ENCODE data around the gene HIF1A. TPM values are rescaled to one million over a fixed set of nuclear protein-coding genes. Genes with fewer than 3 reads are reported as not detected.

HIF1A gene
- total and polyA plus RNA-seq, 2 donors (not counting 1 experiment from before 2014, with no cell fraction given), result 44.2 to 261 TPM

GRCh38 chr14:61750708-61751474 is 55.6 kb downstream of the HIF1A start:
- WGBS (ENCODE audit: insufficient coverage), result under 1% methylated on average over 51 of the region's 54 CpGs
- peak overlapping the region; percentile 93 for H3K27ac Mint-ChIP-seq
- peaks cover 42% of the 10 kb centered on the region for H3K4me1 Mint-ChIP-seq
- no peaks in the 10 kb centered on the region for H3K9me3 ChIP-seq (ENCODE audit: control extremely low read depth in 1 of 3, control insufficient read depth in 2 of 3, insufficient read depth in 1 of 3, low read length in 2 of 3)
- intact Hi-C loops (cut with micrococcal nuclease), result loop anchor here (1.0 to 10.0 kb wide), 6 partner anchors 11 to 1659 kb away; partner anchors contain the start of genes PCNX4 and SNAPC1
- peaks cover 25 to 27% of the 10 kb centered on the region in 2 donors for H3K4me1 ChIP-seq (ENCODE audit: control insufficient read depth in 2 of 2, insufficient read depth in 2 of 2, low read length in 2 of 2)
- no peaks in the 10 kb centered on the region for H4K20me1 ChIP-seq (ENCODE audit: control insufficient read depth, insufficient read depth, low read length, poor library complexity, severe bottlenecking)
- POLR2A ChIA-PET, result interaction anchor here (1.0 kb wide), 1 partner anchor 11 kb away, joined by 3 read pairs; no protein-coding TSS in a partner anchor
- H3K27ac ChIP-seq (ENCODE audit: low read length in 2 of 2), result peak overlapping the region; percentile 47 to 73
- no peaks in the 10 kb centered on the region for H3K27me3 Mint-ChIP-seq
- no peaks in the 10 kb centered on the region for H3K27me3 ChIP-seq (replicated peaks in 1 of 4; ENCODE audit: control extremely low read depth in 1 of 4, control insufficient read depth in 3 of 4, insufficient read depth in 4 of 4, low read length in 3 of 4)
- peak overlapping the region; percentile 92 for H3K4me3 Mint-ChIP-seq
- peak overlapping the region; percentile 73 for H2AFZ ChIP-seq (ENCODE audit: insufficient read depth, low read depth, low read length, poor library complexity, severe bottlenecking)
- no peak for TF ChIP-seq EZH2 (IDR thresholded peaks at IDR 0.05; ENCODE audit: borderline replicate concordance, insufficient read depth, low read depth, low read length, poor library complexity, severe bottlenecking)
- TF ChIP-seq, protein P1, sequence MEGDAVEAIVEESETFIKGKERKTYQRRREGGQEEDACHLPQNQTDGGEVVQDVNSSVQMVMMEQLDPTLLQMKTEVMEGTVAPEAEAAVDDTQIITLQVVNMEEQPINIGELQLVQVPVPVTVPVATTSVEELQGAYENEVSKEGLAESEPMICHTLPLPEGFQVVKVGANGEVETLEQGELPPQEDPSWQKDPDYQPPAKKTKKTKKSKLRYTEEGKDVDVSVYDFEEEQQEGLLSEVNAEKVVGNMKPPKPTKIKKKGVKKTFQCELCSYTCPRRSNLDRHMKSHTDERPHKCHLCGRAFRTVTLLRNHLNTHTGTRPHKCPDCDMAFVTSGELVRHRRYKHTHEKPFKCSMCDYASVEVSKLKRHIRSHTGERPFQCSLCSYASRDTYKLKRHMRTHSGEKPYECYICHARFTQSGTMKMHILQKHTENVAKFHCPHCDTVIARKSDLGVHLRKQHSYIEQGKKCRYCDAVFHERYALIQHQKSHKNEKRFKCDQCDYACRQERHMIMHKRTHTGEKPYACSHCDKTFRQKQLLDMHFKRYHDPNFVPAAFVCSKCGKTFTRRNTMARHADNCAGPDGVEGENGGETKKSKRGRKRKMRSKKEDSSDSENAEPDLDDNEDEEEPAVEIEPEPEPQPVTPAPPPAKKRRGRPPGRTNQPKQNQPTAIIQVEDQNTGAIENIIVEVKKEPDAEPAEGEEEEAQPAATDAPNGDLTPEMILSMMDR (IDR thresholded peaks at IDR 0.05), result no peak
- no peaks in the 10 kb centered on the region for H3K79me2 ChIP-seq (ENCODE audit: control insufficient read depth, insufficient read depth, low read length)
- H3K36me3 ChIP-seq (replicated peaks in 1 of 2; ENCODE audit: control extremely low read depth in 1 of 2, control insufficient read depth in 1 of 2, extremely low read depth in 1 of 2, insufficient read depth in 2 of 2, low read length in 1 of 2), result peaks cover 12 to 24% of the 10 kb centered on the region in 2 experiments
- H3K9ac ChIP-seq (ENCODE audit: low read length), result peak overlapping the region; percentile 68
- DNase-seq (peak; percentile 91), ATAC-seq (ENCODE audit: low read depth) (peak; percentile 91)
- H3K4me2 ChIP-seq (replicated peaks; ENCODE audit: low read depth, low read length, poor library complexity, severe bottlenecking), result peak overlapping the region; percentile 77
- CTCF ChIA-PET, result interaction anchor here (1.3 to 4.0 kb wide), 5 partner anchors 9 to 455 kb away, joined by 3 to 21 read pairs (median 5); no protein-coding TSS in a partner anchor
- H3K4me3 ChIP-seq (ENCODE audit: control extremely low read depth in 1 of 5, extremely low read depth in 1 of 5, insufficient read depth in 1 of 5, low read depth in 2 of 5, low read length in 4 of 5), result peak overlapping the region; percentile 47 to 71 (median 59)
- no peaks in the 10 kb centered on the region for H3K9me3 Mint-ChIP-seq (ENCODE audit: insufficient read depth)

Data from B cell (primary cell).